Measurements from ENCODE around the gene ATP7A.
"Not testable (repeated sequence)": the region's sequence is repeated elsewhere in the genome, so short reads cannot be mapped to it uniquely, and the experiment has no call there.

The ATP7A gene

GRCh38 chrX:78035061-78035460 is 124.6 kb downstream of the ATP7A start:
- no peak for DNase-seq (ENCODE audit: low read depth, low spot score)

GRCh38 chrX:78037881-78038280 is 127.4 kb downstream of the ATP7A start:
- DNase-seq (ENCODE audit: low read depth, low spot score): no peak

DNA sequence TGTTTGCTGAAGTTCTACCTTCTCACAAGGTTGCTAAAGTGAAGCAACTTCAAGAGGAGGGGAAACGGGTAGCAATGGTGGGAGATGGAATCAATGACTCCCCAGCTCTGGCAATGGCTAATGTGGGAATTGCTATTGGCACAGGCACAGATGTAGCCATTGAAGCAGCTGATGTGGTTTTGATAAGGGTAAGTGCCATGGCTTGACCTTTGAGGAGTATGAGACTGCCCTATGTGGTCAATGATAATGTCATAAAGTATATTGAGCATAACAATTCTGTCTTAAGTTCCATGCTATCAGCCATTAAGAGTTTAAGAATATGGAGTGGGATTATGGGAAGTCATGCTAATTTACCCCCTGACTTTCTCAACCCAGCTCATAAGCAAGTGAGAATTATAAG is 132.1 kb downstream of the ATP7A start:
- no peak for DNase-seq (ENCODE audit: low read depth, low spot score)

DNA sequence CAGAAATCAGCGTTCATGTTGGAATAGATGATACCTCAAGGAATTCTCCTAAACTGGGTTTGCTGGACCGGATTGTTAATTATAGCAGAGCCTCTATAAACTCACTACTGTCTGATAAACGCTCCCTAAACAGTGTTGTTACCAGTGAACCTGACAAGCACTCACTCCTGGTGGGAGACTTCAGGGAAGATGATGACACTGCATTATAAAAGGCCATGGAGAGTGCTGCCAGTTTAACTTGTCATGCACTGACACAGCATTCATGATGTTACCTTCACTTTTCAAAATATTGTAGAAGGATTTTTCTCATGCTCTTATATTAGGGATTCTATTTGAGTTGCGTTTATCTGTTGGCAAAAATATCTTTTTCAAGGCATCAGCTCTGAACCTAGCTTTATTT is 135.9 kb downstream of the ATP7A start:
- DNase-seq (ENCODE audit: low read depth, low spot score): no peak

DNA sequence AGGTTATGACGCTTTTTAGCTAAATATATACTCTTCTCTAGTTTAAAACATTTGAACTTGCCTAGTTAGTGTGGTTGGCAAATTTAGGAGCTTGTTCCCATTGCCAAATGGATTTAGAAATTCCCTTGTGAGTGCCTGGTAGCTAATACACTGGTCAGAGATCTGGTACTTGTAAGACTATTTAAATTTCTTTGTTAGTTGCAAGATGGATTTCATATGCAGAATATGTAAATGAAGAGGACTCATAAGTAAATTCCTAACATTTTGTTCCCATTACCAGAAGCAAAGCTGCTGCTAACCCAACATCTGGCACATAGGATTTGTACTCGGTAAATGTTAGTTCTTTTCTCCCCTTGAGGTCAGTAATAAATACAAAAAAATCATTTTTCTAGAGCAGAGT is 137.6 kb downstream of the ATP7A start:
- no peak for DNase-seq (ENCODE audit: low read depth, low spot score)

DNA sequence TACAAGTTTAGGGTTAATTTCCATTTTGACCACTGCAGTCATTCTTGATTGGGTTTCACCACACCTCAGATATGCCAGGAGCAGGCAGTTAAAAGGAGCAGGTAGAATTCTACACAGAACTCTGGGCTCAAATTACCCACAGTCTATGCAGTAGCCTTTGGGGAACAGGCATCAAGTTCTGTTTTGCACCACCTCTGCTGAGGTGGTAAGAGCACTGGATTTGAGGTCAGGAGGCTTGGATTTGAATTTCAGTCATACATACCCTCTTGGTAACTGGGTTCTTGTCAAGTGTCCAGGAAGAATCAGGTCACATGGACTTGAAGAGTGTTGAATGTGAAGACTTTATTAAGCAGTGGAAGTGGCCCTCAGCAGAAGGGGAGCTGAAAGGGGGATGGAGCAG is 153.2 kb downstream of the ATP7A start:
- DNase-seq (ENCODE audit: low read depth, low spot score): no peak

DNA sequence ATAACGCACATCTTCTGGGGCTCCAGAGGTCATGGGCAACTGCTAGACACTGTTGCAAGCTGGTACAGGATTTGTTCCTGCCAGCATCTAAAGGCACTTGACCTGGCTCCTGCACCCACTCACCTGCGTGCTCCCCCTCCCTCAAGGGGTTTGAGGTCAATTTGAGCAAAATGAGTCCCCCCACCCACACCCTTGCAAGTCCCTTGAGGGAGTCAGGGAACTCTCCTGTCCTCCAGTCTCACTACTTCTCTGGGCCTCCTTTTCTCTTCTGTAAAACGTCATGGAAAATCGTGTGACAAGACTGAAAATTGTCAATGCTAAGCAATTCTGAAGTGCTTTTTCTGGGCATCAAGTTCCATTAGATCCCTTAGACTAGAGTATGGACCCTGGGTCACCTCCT is 153.7 kb downstream of the ATP7A start:
- DNase-seq (ENCODE audit: low read depth, low spot score): no peak

GRCh38 chrX:78064698-78065601 is 154.5 kb downstream of the ATP7A start:
- peak; percentile 7 for DNase-seq (ENCODE audit: low read depth, low spot score)

- DNase-seq (ENCODE audit: low read depth, low spot score): no peak
These were observed 155.6 kb downstream of the ATP7A start for GRCh38 chrX:78066110-78066509.

GRCh38 chrX:78071331-78071730 is 160.8 kb downstream of the ATP7A start:
- DNase-seq (ENCODE audit: low read depth, low spot score): no peak

DNA sequence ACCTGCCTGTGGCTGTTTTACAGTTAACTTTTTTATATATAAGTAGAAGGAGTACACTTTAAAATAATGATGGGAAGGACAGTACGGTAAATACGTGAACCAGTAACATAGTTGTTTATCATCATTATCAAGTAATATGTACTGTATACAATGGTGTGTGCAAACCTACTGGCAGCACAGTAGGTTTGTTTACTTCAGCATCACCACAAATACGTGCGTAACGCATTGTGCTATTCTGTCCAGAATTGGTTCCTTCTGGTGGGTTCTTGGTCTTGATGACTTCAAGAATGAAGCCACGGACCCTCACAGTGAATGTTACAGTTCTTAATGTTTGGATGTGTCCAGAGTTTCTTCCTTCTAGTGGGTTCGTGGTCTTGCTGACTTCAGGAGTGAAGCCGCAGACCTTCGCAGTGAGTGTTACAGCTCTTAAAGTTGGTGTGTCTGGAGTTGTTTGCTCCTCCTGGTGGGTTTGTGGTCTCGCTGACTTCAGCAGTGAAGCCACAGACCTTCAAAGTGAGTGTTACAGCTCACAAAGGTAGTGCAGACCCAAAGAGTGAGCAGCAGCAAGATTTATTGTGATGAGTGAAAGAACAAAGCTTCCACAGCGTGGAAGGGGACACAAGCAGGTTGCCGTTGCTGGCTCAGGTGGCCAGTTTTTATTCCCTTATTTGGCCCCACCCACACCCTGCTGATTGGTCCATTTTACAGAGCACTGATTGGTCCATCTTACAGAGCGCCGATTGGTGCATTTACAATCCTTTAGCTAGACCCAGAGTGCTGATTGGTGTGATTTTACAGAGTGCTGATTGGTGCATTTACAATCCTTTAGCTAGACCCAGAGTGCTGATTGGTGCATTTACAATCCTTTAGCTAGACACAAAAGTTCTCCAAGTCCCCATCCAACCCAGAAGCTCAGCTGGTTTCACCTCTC is 162.9 kb downstream of the ATP7A start:
- not testable (repeated sequence) for DNase-seq (ENCODE audit: low read depth, low spot score)

DNA sequence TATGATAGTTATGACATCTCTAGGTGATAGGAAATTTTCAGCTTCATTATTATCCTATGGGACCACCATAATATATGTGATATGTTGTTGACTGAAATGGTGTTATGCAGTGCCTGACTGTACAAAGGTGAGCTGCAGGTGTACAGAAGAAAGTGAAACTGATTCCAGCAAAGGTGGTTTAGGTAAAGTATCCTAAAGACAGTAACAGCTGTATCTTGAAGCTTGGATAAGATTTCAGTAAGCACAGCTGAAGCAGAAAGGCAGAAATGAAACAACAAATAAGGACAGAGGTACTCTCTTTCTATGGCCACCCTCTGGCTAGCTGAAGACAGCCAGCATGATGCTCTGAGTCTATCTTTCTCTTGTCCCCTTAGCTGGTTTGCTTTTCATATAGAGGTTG is 163.6 kb downstream of the ATP7A start:
- DNase-seq (ENCODE audit: low read depth, low spot score): no peak

DNA sequence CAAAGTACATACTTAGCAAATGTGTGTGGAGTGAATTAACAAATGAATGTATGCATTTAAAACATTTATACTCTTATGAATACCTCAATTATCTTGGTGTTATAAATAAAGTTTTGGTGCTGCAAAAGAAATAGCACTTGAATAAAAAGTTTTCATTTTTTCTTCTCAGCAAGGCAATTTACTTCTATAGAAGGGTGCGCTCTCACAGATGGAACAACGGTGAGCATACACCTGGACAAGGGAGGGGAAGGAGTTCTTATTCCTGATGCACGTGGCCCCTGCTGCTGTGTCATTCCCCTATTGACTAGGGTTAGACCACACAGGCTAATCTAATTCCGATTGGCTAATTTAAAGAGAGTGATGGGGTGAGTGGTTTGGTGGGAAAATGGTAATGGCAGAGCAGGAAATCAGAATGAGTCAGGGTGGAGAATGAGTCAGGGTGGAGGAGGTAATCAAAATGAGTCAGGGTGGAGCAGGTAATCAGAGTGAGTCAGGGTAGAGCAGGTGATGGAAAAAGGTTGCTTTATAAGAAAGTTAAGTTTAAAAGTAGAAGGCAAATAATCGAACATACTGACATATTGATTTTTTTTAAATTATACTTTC is 165.4 kb downstream of the ATP7A start:
- DNase-seq (ENCODE audit: low read depth, low spot score): no peak

- not testable (repeated sequence) for DNase-seq (ENCODE audit: low read depth, low spot score)
These were observed 170.9 kb downstream of the ATP7A start for GRCh38 chrX:78081413-78081812.

- peak; percentile 88 for DNase-seq (ENCODE audit: low read depth, low spot score)
These were observed 181.8 kb downstream of the ATP7A start for GRCh38 chrX:78092296-78092695.

GRCh38 chrX:78098108-78098507 is 187.6 kb downstream of the ATP7A start:
- DNase-seq (ENCODE audit: low read depth, low spot score): no peak
